GM19035 (cell line): ENCODE measurements around the gene ZNF19.

Experiments
- ATAC-seq: cut with Tn5 transposase; IDR thresholded peaks from one replicate; pipeline ENCODE4 v1.9.1; 2021; ENCODE audit not compliant: unreplicated experiment

ZNF19 gene

DNA sequence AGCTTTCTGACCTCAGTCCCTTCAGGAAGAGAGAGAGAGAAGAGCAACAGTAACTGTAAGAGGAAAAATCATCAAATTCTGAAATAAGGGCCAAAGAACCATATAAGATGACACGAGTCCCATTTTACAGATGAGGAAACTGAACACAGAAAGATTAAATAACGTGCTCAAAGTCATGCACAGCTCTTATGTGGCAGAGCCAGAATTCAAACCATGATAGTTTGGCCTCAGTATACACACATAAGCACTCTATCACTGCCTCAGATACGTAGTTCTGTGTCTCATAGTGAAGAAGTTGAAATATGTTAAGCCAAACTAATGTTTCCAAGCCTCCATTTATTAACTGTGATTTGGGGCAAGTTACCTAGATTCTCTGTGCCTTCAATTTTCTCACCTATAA, 1.9 kb upstream of the ZNF19 start:
- no peak for ATAC-seq

DNA sequence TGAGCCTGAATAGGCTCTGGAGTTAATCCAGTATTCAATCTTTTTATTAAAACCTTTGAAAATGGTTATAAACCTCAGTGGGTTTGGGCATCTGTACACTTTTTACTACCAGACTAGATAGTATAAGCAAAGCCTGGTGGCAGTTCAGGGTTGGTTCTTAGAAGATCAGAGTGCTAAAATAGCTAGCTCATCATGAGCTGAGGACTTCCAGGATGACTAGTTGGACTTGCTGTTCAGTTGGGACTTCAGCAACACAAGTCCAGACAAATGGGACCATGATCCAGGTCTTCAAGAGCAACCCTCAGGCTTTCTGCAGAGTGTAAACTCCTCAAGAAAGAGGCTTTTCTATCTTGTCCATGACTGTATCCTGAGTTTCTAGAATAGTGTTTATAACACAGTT, 1.2 kb upstream of the ZNF19 start:
- ATAC-seq = no peak

DNA sequence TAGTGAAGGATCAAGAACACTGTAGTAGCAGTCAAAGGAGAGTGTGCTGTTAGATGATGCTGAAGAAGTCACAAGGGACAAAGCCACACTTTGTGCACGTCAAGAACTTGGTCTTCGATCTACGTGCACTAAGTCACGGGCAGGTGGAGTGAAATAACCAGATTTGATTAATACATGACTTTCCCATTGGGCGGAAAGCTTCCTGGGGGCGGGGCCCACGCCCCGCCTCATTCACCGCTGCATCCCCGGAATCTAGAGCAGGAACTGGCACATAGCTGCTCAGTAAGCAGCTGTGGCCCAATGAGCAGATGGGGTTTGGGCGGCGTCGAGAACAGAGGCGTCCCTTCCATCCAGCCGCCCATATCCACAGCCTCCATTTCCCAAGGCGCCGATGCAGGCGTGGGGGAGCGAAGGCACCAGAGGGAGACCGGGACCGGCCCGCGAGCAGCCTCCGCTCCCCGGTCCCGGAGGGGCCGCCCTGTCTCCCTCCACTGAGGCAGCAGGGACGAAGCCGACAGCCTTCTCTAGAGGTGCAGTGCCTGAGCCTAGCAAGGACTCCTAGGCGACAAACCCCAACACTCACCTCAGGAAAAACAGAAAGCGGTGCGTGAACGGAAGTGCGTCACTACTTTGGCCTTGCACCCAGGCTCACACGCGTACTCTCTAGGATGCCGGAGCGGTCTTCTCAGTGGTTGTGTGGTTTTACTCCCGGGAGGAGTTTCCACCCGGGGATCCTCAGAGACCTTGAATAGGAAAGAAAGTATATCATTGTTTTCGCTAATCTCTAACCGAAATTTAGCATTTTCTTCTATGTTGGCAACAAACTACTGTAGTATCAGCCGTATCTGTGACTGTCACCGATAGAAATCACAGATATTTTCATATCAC, 4.9 kb downstream of the ZNF19 start:
- ATAC-seq = peak; percentile 89

DNA sequence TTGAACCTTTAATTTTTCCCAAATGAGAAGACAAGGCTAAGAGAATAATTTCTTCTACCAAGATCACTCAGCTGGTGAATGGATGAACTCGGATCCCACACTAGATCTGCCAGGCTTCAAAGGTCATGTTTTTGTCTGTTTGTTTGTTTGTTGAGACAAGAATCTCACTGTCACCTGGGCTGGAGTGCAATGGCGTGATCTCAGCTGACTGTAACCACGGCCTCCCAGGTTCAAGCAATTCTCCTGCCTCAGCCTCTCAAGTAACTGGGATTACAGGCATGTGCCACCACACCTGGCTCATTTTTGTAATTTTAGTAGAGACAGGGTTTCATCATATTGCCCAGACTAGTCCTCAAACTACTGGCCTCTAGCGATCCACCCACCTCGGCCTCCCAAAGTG, 6.6 kb downstream of the ZNF19 start:
- ATAC-seq = no peak

DNA sequence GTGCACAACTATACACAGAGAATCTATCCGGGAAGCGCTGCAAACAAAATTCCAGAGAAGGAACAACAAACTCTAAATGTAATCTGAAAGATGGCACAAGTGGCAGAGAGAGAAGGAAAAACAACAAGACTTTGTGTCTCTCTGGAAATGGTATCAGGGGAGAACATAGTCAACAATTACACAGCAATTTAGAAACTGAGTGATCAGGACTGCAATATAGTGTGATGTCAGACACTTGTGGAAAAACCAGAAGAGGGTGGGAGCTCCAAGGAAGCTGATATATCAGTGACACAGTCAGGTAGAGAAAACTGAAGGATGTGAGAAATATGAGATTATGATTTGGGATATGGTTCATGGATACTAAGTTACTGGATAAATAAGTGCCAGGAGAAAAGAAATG, 8.2 kb downstream of the ZNF19 start:
- no peak for ATAC-seq

DNA sequence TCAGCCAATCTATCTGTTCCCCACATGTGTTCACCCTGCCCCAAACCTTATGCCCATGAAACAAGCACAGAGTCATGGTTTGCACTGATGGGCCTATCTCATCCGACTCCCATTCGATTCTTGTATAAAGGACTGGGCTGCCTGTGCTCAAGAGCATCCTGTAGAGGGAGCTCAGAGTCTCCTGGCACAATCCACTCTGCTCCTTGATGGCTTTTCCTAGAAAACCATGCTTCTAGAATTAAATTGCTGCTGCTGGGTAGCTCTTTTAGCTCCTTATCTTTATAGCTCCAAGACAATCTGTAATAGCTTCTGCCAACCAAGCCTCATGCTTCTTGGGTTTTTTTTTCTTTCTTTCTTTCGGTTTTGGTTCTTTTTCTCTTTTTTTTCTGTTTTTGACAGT, 9.7 kb downstream of the ZNF19 start:
- ATAC-seq = no peak

DNA sequence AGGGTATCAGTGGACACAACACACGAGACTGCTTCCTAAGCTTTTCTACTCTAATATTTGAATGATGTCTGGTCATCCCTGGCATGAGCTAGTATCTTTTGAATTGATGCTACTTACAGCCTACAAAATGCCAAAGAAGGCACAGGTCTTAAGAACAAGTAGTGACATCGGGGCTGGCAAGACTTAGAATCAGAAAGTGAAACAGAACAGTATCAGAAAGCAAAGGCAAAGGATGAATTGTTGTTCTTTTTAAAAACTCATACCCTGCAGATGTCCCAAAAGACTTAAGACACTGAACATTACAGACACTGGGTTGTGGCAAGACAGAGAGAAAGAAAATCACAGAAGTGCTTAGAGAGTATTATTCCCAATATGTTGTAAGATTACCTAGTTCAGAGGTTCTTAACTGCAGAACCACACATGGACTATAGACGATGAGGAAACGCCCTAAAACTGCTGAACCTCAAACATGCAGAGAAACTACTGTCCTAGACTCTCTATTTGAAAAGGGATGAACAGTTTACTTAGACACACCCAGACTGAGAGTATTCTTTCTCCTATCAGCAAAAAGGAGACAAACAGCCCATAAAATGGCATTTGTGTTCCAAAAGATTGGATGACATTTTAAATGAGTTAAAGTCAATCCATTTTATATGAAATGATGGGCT, 12.5 kb downstream of the ZNF19 start:
- no peak for ATAC-seq

DNA sequence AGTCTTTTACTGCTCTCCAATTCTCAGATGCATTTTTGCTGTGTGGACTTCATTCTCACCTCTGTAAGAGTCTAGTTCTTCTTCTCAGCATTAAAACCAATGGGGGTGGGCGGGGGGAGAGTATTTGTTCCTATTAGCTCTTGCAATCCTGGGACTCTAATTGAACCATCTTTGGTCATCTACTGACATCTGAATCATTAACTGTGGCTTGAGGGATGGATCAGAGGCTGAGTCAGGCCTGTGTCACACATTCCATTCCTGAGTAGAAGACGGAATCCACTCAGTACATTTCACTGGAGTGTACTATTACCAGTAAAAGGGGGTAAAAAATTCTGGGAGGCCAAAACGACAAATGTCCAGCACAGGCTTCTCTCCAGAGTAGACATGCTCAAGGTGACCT, 14.3 kb downstream of the ZNF19 start:
- no peak for ATAC-seq

DNA sequence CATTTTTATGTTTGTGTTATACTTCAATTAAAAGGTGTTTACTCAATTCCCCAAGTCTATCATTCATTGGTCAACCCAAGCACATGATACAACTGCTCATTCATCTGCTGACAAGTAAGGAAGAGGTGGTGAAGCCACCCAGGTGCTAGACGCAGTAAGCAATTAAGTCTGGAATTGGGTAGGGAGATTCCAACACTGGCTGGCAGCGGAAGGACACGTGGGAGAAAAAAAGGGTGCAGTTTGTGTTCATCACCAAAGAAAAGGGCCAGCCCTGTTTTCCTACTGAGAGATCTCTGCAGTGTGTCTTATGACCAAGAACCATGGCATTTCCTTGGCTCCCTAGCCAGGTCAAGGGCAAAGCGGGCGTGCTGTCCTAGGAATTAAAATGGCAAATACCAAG, 15.2 kb downstream of the ZNF19 start:
- no peak for ATAC-seq

DNA sequence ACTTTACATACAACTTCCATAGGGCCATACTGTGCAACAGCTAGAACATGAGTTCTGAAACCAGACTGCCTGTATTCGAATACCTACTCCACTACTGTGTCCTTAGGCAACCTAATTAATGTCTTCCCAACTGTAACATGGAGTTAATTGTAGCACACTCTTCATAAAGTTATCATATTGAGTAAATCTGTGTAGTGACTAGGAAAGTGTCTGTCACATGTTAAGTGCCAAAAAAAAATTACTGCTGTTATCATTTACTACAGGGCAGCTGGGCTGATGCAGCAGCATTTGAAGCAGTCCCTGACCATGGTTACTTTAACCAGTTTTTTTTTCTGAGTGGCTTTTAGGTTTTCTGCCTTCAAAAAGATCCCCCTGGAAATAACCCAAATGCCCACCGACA, 16.2 kb downstream of the ZNF19 start:
- no peak for ATAC-seq

DNA sequence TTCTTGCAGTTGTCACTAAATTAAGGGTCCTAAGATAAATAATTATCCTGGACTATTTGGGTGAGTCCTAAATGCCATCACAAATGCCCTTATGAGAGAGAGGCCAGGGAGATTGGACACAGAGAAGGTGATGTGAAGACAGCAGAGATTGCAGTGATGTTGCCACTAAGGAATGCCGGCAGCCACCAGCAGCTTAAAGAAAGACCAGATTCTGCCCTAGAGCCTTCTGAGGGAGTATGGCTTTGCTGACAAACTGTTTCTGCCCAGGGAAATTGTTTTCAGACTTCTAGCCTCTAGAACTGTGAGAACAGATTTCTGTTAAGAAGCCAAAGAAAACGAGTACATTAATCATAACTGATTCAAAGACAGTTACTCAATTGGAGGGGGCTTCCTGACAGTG, 17.1 kb downstream of the ZNF19 start:
- ATAC-seq = no peak

DNA sequence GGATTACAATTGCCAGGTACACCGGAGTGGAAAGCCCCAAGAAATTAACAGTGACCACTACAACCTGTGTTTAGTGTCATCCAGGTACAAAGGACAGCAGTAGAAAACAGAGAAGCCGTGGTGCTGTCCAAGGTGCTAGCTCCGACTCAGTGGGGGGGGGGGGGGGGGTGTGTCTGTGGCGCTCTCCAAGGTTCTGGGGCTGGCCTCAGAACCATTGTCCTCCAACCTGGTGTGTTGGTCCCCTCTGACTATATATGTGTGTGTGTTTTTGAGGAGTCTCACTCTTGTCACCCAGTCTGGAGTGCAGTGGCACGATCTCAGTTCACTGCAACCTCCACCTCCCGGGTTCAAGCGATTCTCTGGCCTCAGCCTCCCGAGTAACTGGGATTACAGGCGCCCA, 21.3 kb downstream of the ZNF19 start:
- ATAC-seq = no peak

DNA sequence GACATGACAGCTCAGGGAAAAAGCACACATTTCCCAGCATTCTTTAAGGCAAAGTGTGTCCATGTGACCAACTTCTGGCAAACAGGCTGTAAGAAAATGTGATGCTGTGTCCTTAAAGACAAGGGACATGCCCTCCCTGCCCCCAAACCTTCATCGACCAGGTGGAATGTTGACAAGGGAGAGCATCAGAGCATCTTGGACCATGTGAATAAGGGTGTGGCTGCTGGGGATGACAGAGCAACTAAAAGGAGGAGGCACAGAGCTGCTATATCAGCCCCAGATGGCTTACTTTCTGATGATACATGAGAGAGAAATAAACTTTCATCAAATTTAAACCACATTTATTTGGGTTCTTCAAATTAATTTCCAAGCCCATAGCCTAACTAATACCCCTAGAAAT, 24.9 kb downstream of the ZNF19 start:
- no peak for ATAC-seq

DNA sequence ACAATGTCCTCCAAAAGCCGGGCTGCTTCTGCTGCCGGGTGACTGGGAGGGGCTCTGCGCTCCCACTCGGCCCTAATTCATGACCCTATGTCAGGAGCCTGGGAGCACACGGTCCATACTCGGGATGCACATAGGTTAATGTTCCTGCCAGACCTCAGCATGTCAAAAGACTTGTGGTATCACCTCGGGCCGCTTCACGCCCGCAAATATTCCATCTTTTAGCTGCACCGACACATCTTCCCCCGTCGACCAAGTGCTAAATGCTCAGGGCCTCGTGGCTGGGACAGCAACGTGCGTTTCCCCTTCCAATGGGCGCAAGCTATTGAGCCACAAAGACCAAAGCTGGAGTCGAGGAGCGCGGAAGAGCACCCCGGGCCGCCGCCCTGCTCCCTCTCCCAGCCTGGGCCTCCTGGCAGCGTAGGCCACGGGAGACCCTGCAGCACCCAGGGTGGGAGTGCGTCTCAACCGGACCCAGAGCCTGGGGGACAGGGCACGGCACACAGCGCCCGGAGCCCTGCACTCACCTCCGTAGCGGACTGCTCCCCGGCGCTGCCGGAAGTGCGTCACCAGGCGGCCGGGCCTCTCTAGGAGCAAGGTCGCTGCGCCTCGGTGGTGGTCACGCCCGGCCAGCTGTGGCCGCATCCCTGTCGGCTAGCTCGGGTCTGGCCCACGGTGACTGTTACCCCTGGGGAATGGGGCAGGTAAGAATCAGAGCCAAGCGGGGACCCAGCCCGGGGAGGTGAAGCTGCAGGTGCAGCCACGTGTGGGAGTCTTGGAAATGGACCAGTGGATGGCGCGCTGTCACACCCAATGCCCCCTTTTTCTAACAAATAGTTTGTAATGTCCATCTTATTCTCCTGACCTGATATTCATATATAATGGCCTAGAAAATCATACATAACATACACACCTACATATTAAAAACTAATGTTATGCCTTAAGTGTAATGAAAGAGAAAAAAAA, 27.2 kb downstream of the ZNF19 start, which contains the start of gene ZNF23:
Gene ZNF23, minus strand, starts transcription at position 562 of the 963 bp plus-strand sequence. CDS start 5,451 bp downstream, outside the sequence.
- peak; percentile 97 for ATAC-seq

DNA sequence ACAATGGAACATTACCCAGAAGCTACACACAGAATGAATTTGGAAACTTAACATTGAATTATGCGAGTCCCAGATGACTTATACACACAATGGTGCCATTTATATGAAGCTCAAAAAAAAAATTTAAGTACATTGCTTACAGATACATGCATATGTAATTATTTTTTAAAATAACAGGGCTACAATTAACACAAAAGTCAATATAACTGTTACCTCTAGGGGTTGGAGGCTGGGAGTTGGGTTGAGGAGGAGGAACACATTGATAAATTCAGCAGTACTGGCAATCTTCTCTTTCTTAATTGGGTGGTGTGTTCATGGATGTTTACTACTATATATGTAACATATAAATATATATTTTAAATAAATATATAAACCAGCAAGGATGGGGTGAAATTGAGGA, 28.2 kb downstream of the ZNF19 start:
- ATAC-seq = no peak

DNA sequence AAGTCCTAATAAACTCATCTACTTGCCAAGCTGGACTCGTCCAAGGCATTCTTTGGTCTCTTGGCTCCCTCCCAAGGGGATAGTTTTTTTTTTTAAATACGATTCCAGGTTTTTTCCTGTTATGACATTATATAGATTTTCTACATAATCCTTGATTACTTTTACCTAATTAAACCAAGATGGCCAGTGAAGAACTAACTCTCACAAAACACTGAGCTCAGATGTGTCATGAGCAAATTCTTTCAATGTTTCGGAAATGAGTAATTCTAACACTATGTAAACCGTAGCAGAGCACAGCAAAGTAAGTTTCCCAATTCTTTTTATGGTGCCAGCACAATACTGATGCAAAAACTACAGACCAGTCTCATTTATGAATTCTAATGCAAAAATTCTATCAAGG, 28.9 kb downstream of the ZNF19 start:
- ATAC-seq = no peak

DNA sequence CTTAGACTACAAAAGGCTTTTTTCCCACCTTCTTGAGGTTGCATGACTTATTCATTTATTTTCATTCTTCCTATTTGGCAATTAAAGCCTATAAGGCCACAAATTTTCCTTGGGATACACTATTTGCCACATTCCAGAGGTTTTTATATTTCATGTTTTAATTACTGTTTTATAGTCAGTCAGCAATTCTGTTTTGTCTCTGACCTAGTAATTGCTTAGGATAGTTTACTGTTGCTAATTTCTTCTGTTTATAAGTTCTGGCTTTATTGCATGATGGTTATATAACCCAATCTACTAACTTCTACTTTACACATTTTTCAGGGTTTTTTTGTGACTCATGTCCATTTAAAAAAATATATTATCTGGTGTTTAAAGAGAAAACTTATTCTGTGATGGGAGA, 29.6 kb downstream of the ZNF19 start:
- no peak for ATAC-seq

DNA sequence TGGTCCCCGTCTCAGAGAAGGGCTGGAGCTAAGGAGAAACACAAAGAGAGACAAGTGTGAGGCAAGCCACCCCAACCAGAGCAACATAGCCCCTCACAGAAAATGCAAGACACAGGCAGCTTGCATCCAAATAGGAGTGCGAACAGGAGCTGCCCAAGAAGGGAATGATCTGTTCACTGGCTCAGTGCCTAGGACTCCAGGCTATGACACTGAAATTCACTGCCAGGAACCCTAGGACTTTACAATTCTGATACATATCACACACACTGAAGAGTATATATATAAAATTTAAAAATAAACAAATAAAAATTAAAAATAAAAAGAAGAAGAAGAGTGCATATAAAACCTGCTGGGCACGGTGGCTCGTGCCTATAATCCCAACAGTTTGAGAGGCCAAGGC, 32.3 kb downstream of the ZNF19 start:
- ATAC-seq = no peak

DNA sequence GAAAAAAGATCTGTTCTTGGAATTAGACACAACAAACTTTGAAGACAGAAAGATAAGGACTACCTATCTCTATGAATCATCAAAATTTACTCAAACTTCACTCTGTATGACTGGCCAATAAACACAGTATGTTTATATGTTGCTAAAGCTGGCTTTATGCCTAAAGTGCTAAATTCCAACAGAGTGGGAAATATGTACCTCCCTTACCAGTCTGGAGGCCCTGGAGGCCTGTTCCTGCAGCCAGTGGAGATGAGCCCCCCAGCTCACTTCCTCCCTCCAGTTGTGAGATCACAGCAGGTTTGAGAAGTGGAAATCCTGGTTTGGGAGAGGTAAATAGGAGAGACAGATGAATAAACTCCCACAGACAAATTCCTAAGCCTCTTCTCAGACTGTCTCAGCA, 36.1 kb downstream of the ZNF19 start:
- ATAC-seq = no peak

DNA sequence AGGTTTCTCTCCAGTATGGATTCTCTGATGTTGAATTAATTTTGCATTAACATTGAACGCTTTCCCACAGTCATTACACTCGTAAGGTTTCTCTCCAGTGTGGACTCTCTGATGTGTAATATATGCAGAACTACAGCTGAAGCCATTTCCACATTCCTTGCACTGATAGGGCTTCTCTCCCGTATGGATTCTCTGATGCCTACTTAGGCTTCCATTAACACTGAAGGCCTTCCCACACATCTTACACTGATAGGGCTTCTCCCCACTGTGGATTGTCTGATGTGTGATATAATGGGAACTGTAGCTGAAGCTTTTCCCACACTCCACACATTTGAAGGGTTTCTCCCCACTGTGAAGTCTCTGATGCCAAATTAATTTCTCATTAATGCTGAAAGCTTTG, 40.1 kb downstream of the ZNF19 start:
- no peak for ATAC-seq

DNA sequence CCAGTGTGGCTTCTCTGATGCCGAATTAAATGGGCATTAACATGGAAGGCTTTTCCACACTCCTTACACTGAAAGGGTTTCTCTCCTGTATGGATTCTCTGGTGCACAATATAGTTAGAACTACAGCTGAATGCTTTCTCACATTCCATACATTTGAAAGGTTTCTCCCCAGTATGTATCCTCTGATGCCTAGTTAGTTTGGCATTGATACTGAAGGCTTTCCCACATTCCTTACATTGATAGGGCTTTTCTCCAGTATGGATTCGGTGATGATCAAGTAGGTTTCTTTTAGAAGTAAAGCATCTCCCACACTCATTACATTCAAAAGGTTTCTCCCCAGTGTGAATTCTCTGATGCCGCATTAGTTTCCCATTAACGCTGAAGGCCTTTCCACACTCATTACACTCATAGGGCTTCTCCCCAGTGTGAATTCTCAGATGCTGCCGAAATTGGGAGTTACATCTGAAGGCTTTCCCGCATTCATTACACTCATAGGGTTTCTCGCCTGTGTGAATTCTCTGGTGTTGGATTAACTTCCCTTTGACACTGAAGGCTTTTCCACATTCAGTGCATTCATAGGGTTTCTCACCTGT, 40.8 kb downstream of the ZNF19 start:
- no peak for ATAC-seq
